GM12878 (cell line): ENCODE data around the gene PCDH1. TPM values are rescaled to one million over a fixed set of nuclear protein-coding genes. Genes with fewer than 3 reads are reported as not detected.

Experiments used
- ATAC-seq: fragments of 200-7000 bp; cut with Tn5 transposase; 3 replicates; pipeline ENCODE4 v1.9.1; 2020; ENCODE audit warnings: mild to moderate bottlenecking, moderate library complexity
- BruUV-seq: library from RNA; stranded (reverse); fragments of 400-500 nt; replicated peaks from 2 replicates; lab custom pipeline; 2021; lab: Mats Ljungman, UMichigan
- CTCF ChIA-PET: fragments of 300-600 bp; sonication (Branson Sonifier 250); formaldehyde crosslinking; extraction: SDS; loops from one replicate; lab custom pipeline; 2021; ENCODE audit warnings: inconsistent platforms; lab: Yijun Ruan, JAX
- POLR2A ChIA-PET: fragments of 350-600 bp; formaldehyde crosslinking; extraction: SDS; loops from one replicate; lab custom pipeline; 2021; ENCODE audit warnings: inconsistent platforms; lab: Charles Lee
- RAD21 ChIA-PET: fragments of 300-600 bp; sonication (Branson Sonifier 250); formaldehyde crosslinking; loops from one replicate; lab custom pipeline; 2023; ENCODE audit warnings: antibody characterized with exemption; ENCODE audit not compliant: unreplicated experiment; lab: Charles Lee
- SMC1A ChIA-PET: fragments of 300-600 bp; sonication (Branson Sonifier 250); formaldehyde crosslinking; loops from one replicate; lab custom pipeline; 2023; ENCODE audit not compliant: unreplicated experiment, uncharacterized antibody; lab: Charles Lee
- DNase-seq: peaks from one replicate; pipeline ENCODE4 v3.0.0-alpha.2; 2011; ENCODE audit warnings: low read depth, low spot score
- FAIRE-seq: peaks from 3 replicates; lab custom pipeline; 2011; peaks lifted over from hg19 to GRCh38; lab: Jason Lieb, UNC
- H2AFZ ChIP-seq: 2 replicates; pipeline ENCODE4 v1.6.0; 2011; ENCODE audit warnings: low read depth, low read length, control low read depth; ENCODE audit not compliant: control insufficient read depth
- H3K27ac ChIP-seq: 2 replicates; pipeline ENCODE4 v1.5.1; 2011; ENCODE audit warnings: control low read depth; ENCODE audit not compliant: control insufficient read depth, insufficient read depth
- H3K27me3 ChIP-seq, 2 experiments: replicated peaks in 1 of 2; 2 replicates each; pipeline versions ENCODE4 v1.6.0 to v1.6.1; 2011; ENCODE audit warnings: low read length in 1 of 2; ENCODE audit not compliant: control insufficient read depth in 2 of 2, insufficient read depth in 2 of 2
- H3K36me3 ChIP-seq, 2 experiments: 2 replicates each; pipeline ENCODE4 v1.5.1; 2011; ENCODE audit warnings: low read length in 1 of 2; ENCODE audit not compliant: control insufficient read depth in 2 of 2, insufficient read depth in 2 of 2
- H3K4me1 ChIP-seq: 2 replicates; pipeline ENCODE4 v1.6.1; 2011; ENCODE audit warnings: mild to moderate bottlenecking, low read length, moderate library complexity, mixed read lengths; ENCODE audit not compliant: control insufficient read depth, insufficient read depth
- H3K4me2 ChIP-seq: 2 replicates; pipeline ENCODE4 v1.6.0; 2011; ENCODE audit warnings: control low read depth; ENCODE audit not compliant: control insufficient read depth, insufficient read depth
- H3K4me3 ChIP-seq: fragments of 200-600 bp; sonication (generic); 2 replicates; pipeline ENCODE4 v1.5.1; 2016
- H3K79me2 ChIP-seq: 2 replicates; pipeline ENCODE4 v1.6.0; 2011; ENCODE audit warnings: low read length; ENCODE audit not compliant: control insufficient read depth, insufficient read depth
- H3K9ac ChIP-seq: 2 replicates; pipeline ENCODE4 v1.8.0; 2011; ENCODE audit warnings: low read length, control low read depth, mixed read lengths; ENCODE audit not compliant: control insufficient read depth, insufficient read depth
- H3K9me3 ChIP-seq: replicated peaks from 3 replicates; pipeline ENCODE4 v1.5.1; 2011; ENCODE audit warnings: mild to moderate bottlenecking, low read length; ENCODE audit not compliant: control insufficient read depth, insufficient read depth
- H4K20me1 ChIP-seq: 2 replicates; pipeline ENCODE4 v1.6.0; 2011; ENCODE audit not compliant: control insufficient read depth, insufficient read depth
- BCL11A ChIP-seq: IDR thresholded peaks from 2 replicates; pipeline ENCODE4 v1.6.1; 2011; ENCODE audit warnings: low read depth, low read length
- BMI1 ChIP-seq: fragments of 450-650 bp; IDR thresholded peaks from 2 replicates; pipeline ENCODE4 v1.6.1; 2016; ENCODE audit warnings: mild to moderate bottlenecking, moderate library complexity, borderline replicate concordance
- CBX3 ChIP-seq: fragments of 200-600 bp; sonication (generic); IDR thresholded peaks from 2 replicates; pipeline ENCODE4 v1.6.1; 2016; ENCODE audit warnings: low read depth, borderline replicate concordance
- KAT2A ChIP-seq: conservative IDR thresholded peaks from 2 replicates; pipeline ENCODE4 v1.6.1; 2011; ENCODE audit warnings: low read depth, low read length; ENCODE audit not compliant: control insufficient read depth
- KLF5 ChIP-seq: fragments of 450-650 bp; IDR thresholded peaks from 2 replicates; pipeline ENCODE4 v1.6.1; 2014; ENCODE audit warnings: mild to moderate bottlenecking; ENCODE audit not compliant: partially characterized antibody
- NRF1 ChIP-seq: conservative IDR thresholded peaks from 2 replicates; pipeline ENCODE4 v1.6.1; 2011; ENCODE audit warnings: mild to moderate bottlenecking, low read depth, low read length, improper control_type of control experiment
- PAX8 ChIP-seq: fragments of 450-650 bp; IDR thresholded peaks from 2 replicates; pipeline ENCODE4 v1.6.1; 2017; ENCODE audit warnings: mild to moderate bottlenecking, moderate library complexity
- RAD51 ChIP-seq: fragments of 450-650 bp; IDR thresholded peaks from 2 replicates; pipeline ENCODE4 v1.6.1; 2016; ENCODE audit warnings: moderate library complexity, mild to moderate bottlenecking, inconsistent platforms
- RUNX3 ChIP-seq: IDR thresholded peaks from 2 replicates; pipeline ENCODE4 v1.6.1; 2012; ENCODE audit warnings: low read length, inconsistent platforms
- SREBF1 ChIP-seq: IDR thresholded peaks from 2 replicates; pipeline ENCODE4 v1.6.1; 2012; ENCODE audit warnings: mild to moderate bottlenecking, low read length
- TBL1XR1 ChIP-seq: IDR thresholded peaks from 2 replicates; pipeline ENCODE4 v1.6.1; 2012; ENCODE audit warnings: low read depth, low read length, improper control_type of control experiment
- WGBS: methylation state at CpG from one replicate; pipeline ENCODE4 v1.1.6; 2016; ENCODE audit warnings: low lambda C conversion rate; ENCODE audit not compliant: insufficient replicate concordance, insufficient coverage; ENCODE audit errors: missing lambda C conversion rate; 5-methylcytosine and 5-hydroxymethylcytosine counted together
- in situ Hi-C: fragments of 300-500 bp; cut with MboI; formaldehyde crosslinking; loops from 9 replicates; pipeline ENCODE4 v1.14.3; 2018; ENCODE audit warnings: mixed read lengths
- intact Hi-C: fragments of 100-400 bp; cut with micrococcal nuclease; formaldehyde crosslinking; loops from one replicate; pipeline ENCODE4 v1.14.2; 2022; ENCODE audit not compliant: unreplicated experiment
- polyA plus RNA-seq, 11 experiments: library from polyadenylated mRNA; depleted of rRNA in 4 of 11; unstranded in 6 of 11; stranded (reverse) in 5 of 11; fragments of >200 nt; fragmentation: Nextera tagmentation in 4 of 11; fragmentation: Illumina TruSeq in 1 of 11; extraction: Ambion mirVana in 4 of 11; extraction: Trizol in 1 of 11; gene quantifications; 1 replicate in 1 of 11; 2 replicates in 10 of 11; pipeline versions ENCODE4 v1.2.1 to v1.2.3, GENCODE V29; 2011 to 2016; ENCODE audit warnings: inconsistent platforms in 2 of 11, missing spikeins in 2 of 11, low read depth in 1 of 11
- total RNA-seq, 4 experiments: library from RNA; depleted of rRNA in 3 of 4; stranded (reverse); fragments of >200 nt in 3 of 4; fragmentation: Illumina TruSeq in 1 of 4; extraction: Trizol in 1 of 4; gene quantifications; 2 replicates each; pipeline versions ENCODE4 v1.2.1 to v1.2.3, GENCODE V29; 2013 to 2021
- TF ChIP-seq, protein P1 (sequence below): IDR thresholded peaks from 2 replicates; pipeline ENCODE4 v1.6.1; 2012; ENCODE audit warnings: low read depth, low read length, improper control_type of control experiment
- TF ChIP-seq, protein P2 (sequence below): IDR thresholded peaks from 2 replicates; pipeline ENCODE4 v1.6.1; 2011; ENCODE audit warnings: low read depth, mild to moderate bottlenecking, low read length, moderate library complexity, borderline replicate concordance; ENCODE audit errors: extremely low read depth
- TF ChIP-seq, protein P3 (sequence below): fragments of 450-650 bp; IDR thresholded peaks from 2 replicates; pipeline ENCODE4 v1.6.1; 2017; ENCODE audit warnings: low read depth, mild to moderate bottlenecking, moderate library complexity

The PCDH1 gene
- total and polyA plus RNA-seq, 10 of the 15 experiments (the other 5 are each of a cell fraction or from before 2014, with no cell fraction given), result 0.07 to 0.36 (median 0.16) TPM; not detected in 7

DNA sequence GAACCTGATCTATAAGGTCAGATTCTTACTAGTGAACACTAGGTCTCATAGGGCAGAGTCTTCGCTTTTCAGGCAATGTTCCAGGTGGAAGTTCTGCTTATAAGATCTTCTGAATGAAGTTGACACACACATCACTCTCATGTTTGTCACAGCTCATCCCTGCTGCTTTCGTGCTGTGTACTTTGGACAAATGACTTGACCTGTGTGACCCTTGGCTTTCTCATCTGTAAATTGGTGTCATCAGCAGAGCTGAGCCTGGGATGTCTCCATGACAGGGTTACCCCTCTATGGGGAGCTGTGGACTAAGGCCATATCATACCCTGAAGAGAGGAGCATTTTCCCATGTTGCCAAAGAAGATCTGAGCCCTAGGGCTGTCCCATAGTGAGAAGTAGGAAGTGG lies 48.2 kb upstream of the PCDH1 start:
- 94% methylated on average over 2 of the region's 2 CpGs for WGBS
- Histone ChIP-seq H3K27ac (no peak overlapping the region), H3K4me1 (peaks cover 4% of the 10 kb centered on the region; the same call in 1 of the 2 replicates), H3K27me3 (no peaks in the 10 kb centered on the region), H3K4me2 (no peak overlapping the region), H3K4me3 (no peak overlapping the region), H3K79me2 (peaks cover 11% of the 10 kb centered on the region), H4K20me1 (no peaks in the 10 kb centered on the region), H2AFZ (no peak overlapping the region), H3K9me3 (no peaks in the 10 kb centered on the region), H3K36me3 (peaks cover 6 to 17% of the 10 kb centered on the region in 2 experiments; a peak in 3 of 4 replicates), H3K9ac (no peak overlapping the region)
- no TSS peak for BruUV-seq
- DNase-seq (no peak), ATAC-seq (no peak), FAIRE-seq (no peak)
- SMC1A ChIA-PET, result no interaction called here
- CTCF ChIA-PET, result interaction anchor here (1.4 kb wide), 1 partner anchor 34 kb away, joined by 5 read pairs; no protein-coding TSS in a partner anchor
- RAD21 ChIA-PET, result no interaction called here
- in situ Hi-C loops (no loop called here), intact Hi-C loops (no loop called here)
- POLR2A ChIA-PET, result no interaction called here
- no peak for TF ChIP-seq KAT2A
- TF ChIP-seq, protein P1, sequence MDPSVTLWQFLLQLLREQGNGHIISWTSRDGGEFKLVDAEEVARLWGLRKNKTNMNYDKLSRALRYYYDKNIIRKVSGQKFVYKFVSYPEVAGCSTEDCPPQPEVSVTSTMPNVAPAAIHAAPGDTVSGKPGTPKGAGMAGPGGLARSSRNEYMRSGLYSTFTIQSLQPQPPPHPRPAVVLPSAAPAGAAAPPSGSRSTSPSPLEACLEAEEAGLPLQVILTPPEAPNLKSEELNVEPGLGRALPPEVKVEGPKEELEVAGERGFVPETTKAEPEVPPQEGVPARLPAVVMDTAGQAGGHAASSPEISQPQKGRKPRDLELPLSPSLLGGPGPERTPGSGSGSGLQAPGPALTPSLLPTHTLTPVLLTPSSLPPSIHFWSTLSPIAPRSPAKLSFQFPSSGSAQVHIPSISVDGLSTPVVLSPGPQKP, result no peak
- TF ChIP-seq, protein P2, sequence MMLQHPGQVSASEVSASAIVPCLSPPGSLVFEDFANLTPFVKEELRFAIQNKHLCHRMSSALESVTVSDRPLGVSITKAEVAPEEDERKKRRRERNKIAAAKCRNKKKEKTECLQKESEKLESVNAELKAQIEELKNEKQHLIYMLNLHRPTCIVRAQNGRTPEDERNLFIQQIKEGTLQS, result no peak
- no peak for TF ChIP-seq RUNX3
- no peak for TF ChIP-seq NRF1
- no peak for TF ChIP-seq BCL11A
- TF ChIP-seq RAD51, result no peak
- TF ChIP-seq, protein P3, sequence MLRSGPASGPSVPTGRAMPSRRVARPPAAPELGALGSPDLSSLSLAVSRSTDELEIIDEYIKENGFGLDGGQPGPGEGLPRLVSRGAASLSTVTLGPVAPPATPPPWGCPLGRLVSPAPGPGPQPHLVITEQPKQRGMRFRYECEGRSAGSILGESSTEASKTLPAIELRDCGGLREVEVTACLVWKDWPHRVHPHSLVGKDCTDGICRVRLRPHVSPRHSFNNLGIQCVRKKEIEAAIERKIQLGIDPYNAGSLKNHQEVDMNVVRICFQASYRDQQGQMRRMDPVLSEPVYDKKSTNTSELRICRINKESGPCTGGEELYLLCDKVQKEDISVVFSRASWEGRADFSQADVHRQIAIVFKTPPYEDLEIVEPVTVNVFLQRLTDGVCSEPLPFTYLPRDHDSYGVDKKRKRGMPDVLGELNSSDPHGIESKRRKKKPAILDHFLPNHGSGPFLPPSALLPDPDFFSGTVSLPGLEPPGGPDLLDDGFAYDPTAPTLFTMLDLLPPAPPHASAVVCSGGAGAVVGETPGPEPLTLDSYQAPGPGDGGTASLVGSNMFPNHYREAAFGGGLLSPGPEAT, result no peak
- no peak for TF ChIP-seq PAX8
- TF ChIP-seq KLF5, result no peak
- TF ChIP-seq SREBF1, result no peak
- no peak for TF ChIP-seq BMI1
- TF ChIP-seq CBX3, result no peak
- no peak for TF ChIP-seq TBL1XR1
